HG03095 (cell line): ENCODE data around the gene AQP2.

ENCODE experiments used
- ATAC-seq: cut with Tn5 transposase; IDR thresholded peaks from one replicate; pipeline ENCODE4 v1.9.1; 2021; ENCODE audit warnings: moderate library complexity; ENCODE audit not compliant: unreplicated experiment

AQP2 gene

DNA sequence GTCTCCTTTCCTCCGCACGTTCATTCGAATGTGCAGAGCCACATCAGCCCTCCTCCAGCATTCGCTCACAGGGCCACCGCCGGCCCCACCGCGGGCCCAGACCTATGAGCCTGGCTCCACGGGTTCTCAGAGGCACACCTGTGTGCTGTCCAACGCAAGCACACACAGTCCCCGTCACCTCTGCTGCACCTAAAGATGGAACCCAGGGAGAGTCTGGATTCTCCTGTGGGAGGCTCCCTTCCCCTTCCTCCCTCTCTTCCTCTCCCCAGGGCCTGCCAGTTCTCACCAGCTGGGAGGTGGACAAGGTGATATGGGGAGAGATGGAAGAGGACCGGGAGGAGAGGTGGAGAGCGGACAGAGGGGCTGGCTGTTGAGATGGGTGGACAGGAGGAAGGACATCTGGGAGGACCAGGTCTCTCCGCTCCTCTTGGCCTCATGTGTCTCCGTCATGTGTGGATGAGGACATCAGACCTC is 17.3 kb downstream of the AQP2 start:
- no peak for ATAC-seq

GRCh38 chr12:49968471-49968870 is 17.9 kb downstream of the AQP2 start:
- no peak for ATAC-seq

- ATAC-seq, result no peak
These were observed 18.5 kb downstream of the AQP2 start for GRCh38 chr12:49969027-49969426.

GRCh38 chr12:49969651-49970429 is 19.3 kb downstream of the AQP2 start:
- no peak for ATAC-seq

DNA sequence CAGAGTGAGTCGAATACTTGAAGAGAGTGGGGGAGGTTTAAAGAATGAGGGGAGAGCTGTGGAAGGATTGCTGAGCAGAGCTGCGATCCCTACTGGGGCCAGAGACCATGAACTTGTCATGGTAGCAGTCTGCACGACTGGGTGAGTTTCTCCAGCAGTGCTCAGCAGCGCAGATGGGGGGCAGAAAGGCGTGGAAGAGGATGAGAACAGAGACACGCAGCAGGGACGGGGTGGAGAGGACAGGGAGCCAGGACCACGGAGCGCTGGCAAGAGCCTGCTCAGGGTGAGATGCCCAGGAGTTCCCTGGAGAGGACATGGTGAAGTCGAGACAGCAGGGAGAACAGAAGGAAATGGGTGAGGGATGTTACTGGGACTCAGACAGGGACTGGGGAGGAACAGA is 20.1 kb downstream of the AQP2 start:
- no peak for ATAC-seq

DNA sequence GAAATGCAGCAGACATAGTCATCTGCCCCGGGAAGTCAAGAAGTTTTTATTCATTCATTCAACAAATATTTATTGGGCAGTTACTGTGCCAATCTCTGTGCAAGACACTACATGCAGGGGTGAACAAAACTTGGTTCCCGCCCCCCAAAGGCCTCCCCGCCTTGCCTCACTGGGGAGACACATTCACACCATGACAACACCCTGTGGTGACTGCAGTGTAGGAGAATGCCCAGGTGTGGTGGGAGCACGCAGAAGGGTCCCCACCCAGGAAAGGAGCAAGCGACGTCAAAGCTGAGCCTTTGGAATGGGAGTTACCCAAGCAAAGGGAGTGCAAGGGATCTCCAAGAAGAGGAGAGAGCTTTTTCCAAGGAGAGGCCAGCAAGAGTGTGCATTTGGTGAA is 20.6 kb downstream of the AQP2 start:
- no peak for ATAC-seq

DNA sequence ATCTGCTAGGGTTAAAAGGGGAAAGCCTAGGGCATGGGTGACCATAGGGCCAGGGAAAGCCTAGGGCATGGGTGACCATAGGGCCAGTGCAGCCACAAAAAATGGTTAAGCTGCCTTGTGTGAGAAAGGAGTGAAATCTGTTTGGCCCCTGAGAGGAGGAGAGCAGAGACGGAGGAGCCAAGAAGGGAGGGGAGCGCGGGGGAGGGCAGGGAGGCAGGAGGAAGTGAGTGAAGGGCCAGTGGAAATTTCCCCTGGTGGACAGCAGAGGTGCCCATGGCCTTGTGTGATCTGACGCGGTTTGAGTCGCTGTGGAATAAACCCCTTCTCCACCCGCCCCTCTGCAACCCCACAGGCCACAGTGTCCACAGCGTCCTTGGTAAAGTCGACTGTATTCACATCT is 21.6 kb downstream of the AQP2 start:
- ATAC-seq, result no peak

- no peak for ATAC-seq
These were observed 22.3 kb downstream of the AQP2 start, which contains the start of gene AQP6 for GRCh38 chr12:49972641-49973360. Gene AQP6, plus strand, starts transcription at chr12:49972947. Its CDS starts 227 bp downstream, at chr12:49973174.

DNA sequence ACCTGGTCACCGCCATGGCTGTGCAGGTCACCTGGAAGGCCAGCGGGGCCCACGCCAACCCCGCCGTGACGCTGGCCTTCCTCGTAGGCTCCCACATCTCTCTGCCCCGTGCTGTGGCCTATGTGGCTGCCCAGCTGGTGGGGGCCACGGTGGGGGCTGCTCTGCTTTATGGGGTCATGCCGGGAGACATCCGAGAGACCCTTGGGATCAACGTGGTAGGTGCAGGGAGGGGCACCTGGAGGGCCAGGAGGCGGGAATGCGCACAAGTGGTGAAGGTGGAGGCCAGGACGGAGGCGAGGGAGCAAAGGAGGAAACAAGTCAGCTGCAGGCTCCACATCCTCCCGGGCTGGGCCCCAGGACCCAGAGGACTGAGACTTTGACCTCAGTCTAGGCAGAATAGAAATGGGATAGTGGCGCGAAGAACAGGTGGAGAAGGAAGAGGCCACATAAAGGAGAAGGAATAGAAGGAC is 22.9 kb downstream of the AQP2 start:
- no peak for ATAC-seq

DNA sequence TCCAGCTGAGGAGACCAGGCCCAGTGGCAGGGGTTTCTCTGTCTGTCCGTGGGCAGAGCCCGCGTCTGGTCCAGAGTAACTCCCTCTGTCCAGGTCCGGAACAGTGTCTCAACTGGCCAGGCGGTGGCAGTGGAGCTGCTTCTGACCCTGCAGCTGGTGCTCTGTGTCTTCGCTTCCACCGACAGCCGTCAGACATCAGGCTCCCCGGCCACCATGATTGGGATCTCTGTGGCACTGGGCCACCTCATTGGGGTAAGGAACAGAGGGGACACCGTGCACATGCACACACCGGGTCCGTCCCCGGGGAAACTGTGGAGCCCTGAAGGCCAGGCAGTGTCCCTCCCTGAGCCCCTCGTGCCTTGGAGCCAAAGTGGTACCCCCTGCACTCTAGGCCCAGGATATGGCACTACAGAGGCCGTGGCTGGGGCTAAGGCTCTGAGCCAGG is 23.7 kb downstream of the AQP2 start:
- no peak for ATAC-seq

DNA sequence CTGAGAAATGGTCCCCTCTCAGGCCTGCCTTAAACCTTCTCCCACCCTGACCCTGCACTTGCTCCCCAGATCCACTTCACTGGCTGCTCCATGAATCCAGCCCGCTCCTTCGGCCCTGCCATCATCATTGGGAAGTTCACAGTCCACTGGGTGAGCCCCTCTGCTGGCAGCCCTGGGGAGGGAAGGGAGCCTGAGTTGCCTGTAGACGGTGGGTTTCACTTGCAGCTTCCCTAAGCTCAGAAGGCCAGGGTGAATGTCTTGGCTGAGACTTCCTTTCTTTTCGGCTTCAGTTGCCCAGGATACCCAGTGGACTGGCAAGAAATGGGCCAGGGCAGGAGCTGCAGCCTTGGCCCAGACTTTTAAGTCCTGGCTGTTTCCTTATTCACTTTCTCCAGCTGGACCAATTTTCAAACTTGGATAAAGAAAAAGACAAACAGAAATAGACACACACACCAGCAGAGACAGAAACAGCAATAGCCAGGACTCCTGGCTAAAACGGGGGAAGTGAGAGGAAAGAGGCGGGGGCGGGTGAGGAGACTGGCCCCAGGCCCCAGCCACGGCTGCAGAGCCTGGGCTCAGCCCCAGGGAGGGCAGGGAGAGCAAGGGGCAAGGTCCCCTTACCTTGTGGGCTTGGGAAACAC is 24.3 kb downstream of the AQP2 start:
- ATAC-seq, result no peak

DNA sequence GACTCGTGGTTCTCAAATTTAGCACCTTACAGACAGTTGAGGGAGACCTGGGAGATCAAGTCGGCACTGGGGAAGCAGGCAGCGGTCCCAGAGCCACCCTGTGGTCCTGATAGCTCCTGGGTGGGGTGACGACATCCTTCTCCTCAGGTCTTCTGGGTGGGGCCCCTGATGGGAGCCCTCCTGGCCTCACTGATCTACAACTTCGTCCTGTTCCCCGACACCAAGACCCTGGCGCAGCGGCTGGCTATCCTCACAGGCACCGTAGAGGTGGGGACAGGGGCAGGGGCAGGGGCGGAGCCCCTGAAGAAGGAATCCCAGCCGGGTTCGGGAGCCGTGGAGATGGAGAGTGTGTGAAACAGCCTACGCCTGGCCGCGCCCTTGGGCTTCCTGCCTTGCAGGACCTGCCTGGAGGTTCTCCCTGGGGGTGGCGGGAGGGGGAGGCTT is 24.8 kb downstream of the AQP2 start:
- ATAC-seq, result no peak

GRCh38 chr12:49976557-49976956 is 26.0 kb downstream of the AQP2 start:
- ATAC-seq, result no peak

- ATAC-seq, result no peak
These were observed 27.6 kb downstream of the AQP2 start for GRCh38 chr12:49978125-49978524.

- no peak for ATAC-seq
These were observed 28.6 kb downstream of the AQP2 start for GRCh38 chr12:49979016-49979586.

- no peak for ATAC-seq
These were observed 29.3 kb downstream of the AQP2 start for GRCh38 chr12:49979791-49980190.

- no peak for ATAC-seq
These were observed 30.2 kb downstream of the AQP2 start for GRCh38 chr12:49980501-49981349.

DNA sequence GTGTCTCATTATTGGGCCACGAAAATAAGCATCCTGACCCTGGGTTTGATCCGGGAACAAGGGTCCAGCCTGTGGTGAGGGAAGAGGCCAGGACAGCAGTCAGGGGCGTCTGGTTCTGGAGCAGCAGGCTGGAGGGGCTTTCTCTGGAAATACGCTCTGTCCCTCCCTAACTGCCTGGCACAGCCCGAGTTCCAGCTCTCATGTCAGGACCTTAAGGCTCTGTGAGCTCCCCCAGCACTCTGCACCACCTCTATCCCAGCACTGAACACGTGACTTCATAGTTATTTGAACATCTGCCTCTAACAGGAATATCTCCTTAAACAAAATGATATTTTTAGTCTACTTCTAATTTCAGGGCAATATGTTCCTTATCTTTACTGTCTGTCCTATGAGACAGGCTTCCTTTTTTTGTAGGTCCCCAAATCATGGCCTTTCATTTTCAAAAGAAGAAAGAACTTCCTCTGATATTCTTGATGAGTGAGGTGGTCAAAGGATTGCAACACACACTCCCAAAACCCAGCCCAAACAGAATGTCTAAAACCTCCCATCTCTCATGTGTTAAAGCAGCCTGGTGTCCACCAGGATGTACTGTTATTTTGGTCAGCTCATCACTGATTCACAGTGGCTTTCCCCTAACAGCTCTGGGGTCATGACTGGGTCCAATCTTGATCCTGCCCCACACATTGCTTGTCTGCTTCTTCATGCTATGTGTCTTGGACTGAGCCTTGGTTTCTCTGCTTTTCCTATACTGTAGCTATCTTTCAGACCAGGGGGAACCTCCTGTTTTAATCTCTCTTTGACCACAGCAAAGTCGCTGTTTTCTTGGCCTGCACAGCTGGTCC is 31.9 kb downstream of the AQP2 start:
- no peak for ATAC-seq

DNA sequence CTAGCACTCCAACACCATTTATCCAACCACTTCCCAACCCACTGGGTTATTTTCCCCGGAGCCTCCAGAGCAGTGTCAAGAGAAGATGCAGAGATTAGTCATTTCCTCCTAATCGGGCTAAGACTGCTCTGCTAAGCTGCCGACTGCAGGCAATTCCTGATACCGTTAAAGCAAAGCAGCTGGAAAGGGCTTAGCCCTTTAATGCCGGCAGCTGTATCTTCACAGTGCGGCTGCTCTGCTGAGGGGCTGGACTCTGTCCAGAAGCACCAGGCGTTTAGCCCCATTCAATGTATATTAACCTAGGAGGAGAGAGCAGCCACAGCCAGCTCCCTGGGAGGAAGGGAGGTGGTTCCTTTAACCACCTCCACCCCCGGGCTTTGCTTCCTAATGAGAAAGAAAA is 33.4 kb downstream of the AQP2 start:
- ATAC-seq, result no peak
